ENCODE data around the gene LTB4R.
"Not testable (repeated sequence)": the region's sequence is repeated elsewhere in the genome, so short reads cannot be mapped to it uniquely, and the experiment has no call there.

The LTB4R gene

GRCh38 chr14:24348186-24348585 lies 36.9 kb downstream of the LTB4R start:
- DNase-seq = no peak

- DNase-seq = no peak
These were observed 38.4 kb downstream of the LTB4R start for GRCh38 chr14:24349742-24350141.

- no peak for DNase-seq
These were observed 40.2 kb downstream of the LTB4R start for GRCh38 chr14:24351517-24351916.

GRCh38 chr14:24353559-24354481 lies 42.5 kb downstream of the LTB4R start:
- no peak for DNase-seq

- DNase-seq = not testable (repeated sequence)
These were observed 43.2 kb downstream of the LTB4R start for GRCh38 chr14:24354482-24354825.

- DNase-seq = no peak
These were observed 43.7 kb downstream of the LTB4R start for GRCh38 chr14:24355009-24355408.

GRCh38 chr14:24356208-24356607 lies 44.9 kb downstream of the LTB4R start:
- no peak for DNase-seq

- DNase-seq = no peak
These were observed 49.0 kb downstream of the LTB4R start for GRCh38 chr14:24360281-24360680.

- DNase-seq = no peak
These were observed 50.0 kb downstream of the LTB4R start for GRCh38 chr14:24361326-24361725.

GRCh38 chr14:24362241-24362960 lies 51.1 kb downstream of the LTB4R start:
- DNase-seq = no peak

- no peak for DNase-seq
These were observed 52.1 kb downstream of the LTB4R start for GRCh38 chr14:24363401-24363800.

- no peak for DNase-seq
These were observed 53.5 kb downstream of the LTB4R start for GRCh38 chr14:24364841-24365240.

- peak; percentile 45 for DNase-seq
These were observed 54.5 kb downstream of the LTB4R start for GRCh38 chr14:24365600-24366412.

- no peak for DNase-seq
These were observed 55.1 kb downstream of the LTB4R start for GRCh38 chr14:24366413-24366720.

GRCh38 chr14:24366721-24367513 lies 55.6 kb downstream of the LTB4R start:
- DNase-seq = peak; percentile 99

Data from NCI-H187 treated with DMSO at 0.1 percent for 48 hours (cell line).